Measurements from ENCODE around the gene RIN1.
"Not testable (repeated sequence)": the region's sequence is repeated elsewhere in the genome, so short reads cannot be mapped to it uniquely, and the experiment has no call there.

RIN1 gene

GRCh38 chr11:66360406-66361073, 24.3 kb upstream of the RIN1 start:
- DNase-seq = no peak

GRCh38 chr11:66359662-66360087, 23.4 kb upstream of the RIN1 start:
- no peak for DNase-seq

- not testable (repeated sequence) for DNase-seq
Observed at GRCh38 chr11:66350560-66351235, 14.5 kb upstream of the RIN1 start.

- no peak for DNase-seq
Observed at GRCh38 chr11:66349084-66349386, 12.8 kb upstream of the RIN1 start.

- DNase-seq = peak; percentile 73
Observed at GRCh38 chr11:66347425-66348276, 11.4 kb upstream of the RIN1 start, which contains the start of gene B4GAT1. TSS of gene B4GAT1 (minus strand) at chr11:66347629. CDS start at chr11:66347545, 84 bp downstream.

GRCh38 chr11:66346476-66347424, 10.5 kb upstream of the RIN1 start:
- DNase-seq = no peak

GRCh38 chr11:66345316-66345649, 9.0 kb upstream of the RIN1 start:
- no peak for DNase-seq

GRCh38 chr11:66344550-66345315, 8.5 kb upstream of the RIN1 start, which contains the start of gene BRMS1:
TSS of gene BRMS1 (minus strand) at chr11:66345104. CDS start at chr11:66342234, 2,870 bp downstream.
- peak; percentile 94 for DNase-seq

- DNase-seq = no peak
Observed at GRCh38 chr11:66343176-66343575, 6.9 kb upstream of the RIN1 start.

- DNase-seq = no peak
Observed at GRCh38 chr11:66341502-66342126, 5.4 kb upstream of the RIN1 start.

GRCh38 chr11:66340596-66341501, 4.6 kb upstream of the RIN1 start:
- no peak for DNase-seq

GRCh38 chr11:66339686-66340483, 3.7 kb upstream of the RIN1 start:
- no peak for DNase-seq

GRCh38 chr11:66339162-66339675, 3.0 kb upstream of the RIN1 start:
- DNase-seq = no peak

GRCh38 chr11:66338276-66339161, 2.3 kb upstream of the RIN1 start:
- no peak for DNase-seq

- no peak for DNase-seq
Observed at GRCh38 chr11:66337103-66337899, 1.1 kb upstream of the RIN1 start.

GRCh38 chr11:66335531-66336233, 552 bp downstream of the RIN1 start:
- DNase-seq = peak; percentile 9
